ENCODE data around the gene ZNF219. TPM values are rescaled to one million over a fixed set of nuclear protein-coding genes. Genes with fewer than 3 reads are reported as not detected.

Gene ZNF219
- total and polyA plus RNA-seq, 2 of the 13 experiments (the other 11 are each of a cell fraction or from before 2014, with no cell fraction given) = 34.5 to 36.6 TPM

GRCh38 chr14:21048638-21049037 is 49.8 kb downstream of the ZNF219 start (continued):
- TF ChIP-seq ZFY (CRISPR knock-in tag; IDR thresholded peaks at IDR 0.05) (peak; percentile 43; the same call in 1 of the 2 replicates), ARID5B (CRISPR knock-in tag; IDR thresholded peaks at IDR 0.05) (peak; percentile 79), SUZ12 (IDR thresholded peaks at IDR 0.05; ENCODE audit: low read depth, low read length) (no peak), POGK (CRISPR knock-in tag; conservative IDR thresholded peaks at IDR 0.05) (no peak), ERF (CRISPR knock-in tag; IDR thresholded peaks at IDR 0.05) (no peak), ZNF572 (CRISPR knock-in tag; IDR thresholded peaks at IDR 0.05) (no peak), ZNF687 (CRISPR knock-in tag; IDR thresholded peaks at IDR 0.05) (no peak), PHB2 (IDR thresholded peaks at IDR 0.05; ENCODE audit: partially characterized antibody) (no peak), BRF2 (CRISPR knock-in tag; IDR thresholded peaks at IDR 0.05) (no peak), KAT2B (IDR thresholded peaks at IDR 0.05; ENCODE audit: borderline replicate concordance, low read depth, low read length) (no peak), MED1 (CRISPR knock-in tag; IDR thresholded peaks at IDR 0.05) (peak; percentile 81), ZNF616 (CRISPR knock-in tag; IDR thresholded peaks at IDR 0.05; ENCODE audit: low read depth) (no peak), ZNF496 (CRISPR knock-in tag; IDR thresholded peaks at IDR 0.05; ENCODE audit: insufficient replicate concordance) (no peak), ZNF710 (CRISPR knock-in tag; IDR thresholded peaks at IDR 0.05; ENCODE audit: borderline replicate concordance) (peak; percentile 36; the same call in 1 of the 2 replicates), NCOA1 (CRISPR knock-in tag; IDR thresholded peaks at IDR 0.05) (no peak), NFIC (IDR thresholded peaks at IDR 0.05; ENCODE audit: low read length) (peak; percentile 63; the same call in 1 of the 2 replicates), MXD1 (CRISPR knock-in tag; IDR thresholded peaks at IDR 0.05) (no peak)

Data from HepG2 (cell line).